CD4-positive, alpha-beta T cell (primary cell): ENCODE measurements around the gene KLLN. TPM values are rescaled to one million over a fixed set of nuclear protein-coding genes. Genes with fewer than 3 reads are reported as not detected.

Experiments used
- ATAC-seq: fragments of 200-7000 bp; cut with Tn5 transposase; one replicate; pipeline ENCODE4 v1.10.0; 2022; ENCODE audit warnings: mild to moderate bottlenecking; ENCODE audit not compliant: poor library complexity
- CTCF ChIA-PET: fragments of 350-600 bp; sonication (Branson Sonifier 250); formaldehyde crosslinking; loops from one replicate; lab custom pipeline; 2021; ENCODE audit warnings: antibody characterized with exemption, inconsistent platforms; lab: Charles Lee
- POLR2A ChIA-PET: fragments of 350-600 bp; sonication (Branson Sonifier 250); formaldehyde crosslinking; loops from one replicate; lab custom pipeline; 2021; ENCODE audit warnings: antibody characterized with exemption, inconsistent platforms; lab: Charles Lee
- DNase-seq, 14 experiments: peaks; one replicate each; pipeline ENCODE4 v3.0.0-alpha.2; 2013 to 2020; ENCODE audit warnings: mixed read lengths in 2 of 14
- H3K27ac ChIP-seq, 2 donors: one replicate each; pipeline versions ENCODE4 v1.5.1 to v1.7.0; 2013; ENCODE audit warnings: low read length in 2 of 2, low read depth in 1 of 2, mild to moderate bottlenecking in 1 of 2
- H3K27me3 ChIP-seq, 2 experiments: 1 replicate in 1 of 2; 2 replicates in 1 of 2; pipeline versions ENCODE4 v1.6.1 to v1.7.0; 2013; ENCODE audit warnings: low read length in 2 of 2, control low read depth in 1 of 2, mild to moderate bottlenecking in 1 of 2, moderate library complexity in 1 of 2; ENCODE audit not compliant: insufficient read depth in 2 of 2, control insufficient read depth in 1 of 2
- H3K36me3 ChIP-seq: one replicate; pipeline ENCODE4 v1.6.1; 2013; ENCODE audit warnings: low read length, control low read depth; ENCODE audit not compliant: insufficient read depth
- H3K4me1 ChIP-seq: one replicate; pipeline ENCODE4 v1.6.1; 2013; ENCODE audit warnings: low read length, control low read depth; ENCODE audit not compliant: insufficient read depth
- H3K4me3 ChIP-seq: one replicate; pipeline ENCODE4 v1.5.1; 2013; ENCODE audit warnings: mild to moderate bottlenecking, low read length, moderate library complexity
- H3K9me3 ChIP-seq, 2 experiments: 1 replicate in 1 of 2; 2 replicates in 1 of 2; pipeline versions ENCODE4 v1.6.1 to v1.7.0; 2013; ENCODE audit warnings: low read length in 2 of 2, mild to moderate bottlenecking in 2 of 2, control low read depth in 1 of 2, moderate library complexity in 1 of 2; ENCODE audit not compliant: control insufficient read depth in 1 of 2, insufficient read depth in 1 of 2
- H3K27ac Mint-ChIP-seq: one replicate; pipeline ENCODE4 v1.8.0; 2020; ENCODE audit warnings: mixed read lengths
- H3K27me3 Mint-ChIP-seq: one replicate; pipeline ENCODE4 v1.8.0; 2021; ENCODE audit warnings: mixed read lengths
- H3K36me3 Mint-ChIP-seq: one replicate; pipeline ENCODE4 v1.8.0; 2021; ENCODE audit warnings: low read depth, mixed read lengths
- H3K4me1 Mint-ChIP-seq: one replicate; pipeline ENCODE4 v1.8.0; 2021; ENCODE audit warnings: low read depth, mixed read lengths
- H3K4me3 Mint-ChIP-seq: one replicate; pipeline ENCODE4 v1.8.0; 2020; ENCODE audit warnings: mild to moderate bottlenecking, mixed read lengths
- H3K9me3 Mint-ChIP-seq: one replicate; pipeline ENCODE4 v1.8.0; 2020; ENCODE audit warnings: mixed read lengths
- intact Hi-C, 2 experiments: fragments of 100-400 bp; cut with DNase I in 1 of 2; cut with micrococcal nuclease in 1 of 2; formaldehyde crosslinking; loops; one replicate each; pipeline versions ENCODE4 v1.15.1 to v1.9.0; 2023 to 2025; cut with DNase I, micrococcal nuclease
- total RNA-seq, 174 experiments: library from RNA in 2 of 174; stranded (reverse) in 2 of 174; gene quantifications; one replicate each; pipeline ENCODE4 v1.2.3 and lab custom pipeline; 2021 to 2026
- TF ChIP-seq, protein P1 (sequence below): fragments of 200-600 bp; IDR thresholded peaks from one replicate; pipeline ENCODE4 v1.8.0; 2022; ENCODE audit warnings: antibody characterized with exemption, mild to moderate bottlenecking

The KLLN gene
- total RNA-seq, 2 experiments from 2014 or later, result 0.33 to 0.36 TPM

DNA sequence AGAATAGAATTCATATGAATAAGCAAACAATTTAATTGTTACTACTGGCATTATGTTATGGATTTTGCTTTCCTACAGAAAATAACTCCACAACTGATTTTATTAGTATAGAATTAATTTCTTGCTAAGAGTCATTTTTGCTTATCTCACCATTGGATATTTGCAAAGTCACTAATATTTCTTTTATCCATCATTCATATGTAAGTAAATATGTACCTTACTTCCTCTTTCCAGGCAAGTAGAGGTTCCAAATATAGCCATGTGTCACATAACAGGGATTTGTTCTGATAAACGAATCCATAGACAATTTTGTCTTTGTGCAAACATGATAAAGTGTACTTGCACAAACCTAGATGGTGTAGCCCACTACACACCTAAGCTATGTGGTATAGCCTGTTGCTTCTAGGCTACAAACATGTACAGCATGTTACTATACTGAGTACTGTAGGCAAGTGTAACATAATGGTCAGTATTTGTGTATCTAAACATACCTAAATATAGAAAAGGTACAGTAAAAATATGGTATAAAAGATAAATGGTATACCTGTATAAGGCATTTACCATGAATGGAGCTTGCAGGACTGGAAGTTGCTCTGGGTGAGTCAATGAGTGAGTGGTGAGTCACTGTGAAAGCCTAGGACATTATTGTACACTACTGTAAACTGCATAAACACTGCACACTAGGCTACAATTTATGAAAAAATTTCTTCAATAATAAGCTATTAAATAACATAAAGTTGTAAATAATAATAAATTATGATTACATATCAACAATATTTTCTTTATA, 18.3 kb downstream of the KLLN start:
- intact Hi-C loops, result no loop called here
- no peaks in the 10 kb centered on the region for H3K36me3 Mint-ChIP-seq
- POLR2A ChIA-PET, result interaction anchor here (0.8 to 1.5 kb wide), 3 partner anchors 16 to 544 kb away, joined by 3 to 4 read pairs (median 3); no protein-coding TSS in a partner anchor
- DNase-seq (no peak), ATAC-seq (no peak)
- Histone ChIP-seq H3K4me3 (no peak overlapping the region), H3K4me1 (no peaks in the 10 kb centered on the region), H3K27me3 (no peaks in the 10 kb centered on the region), H3K27ac (no peak overlapping the region), H3K9me3 (no peaks in the 10 kb centered on the region), H3K36me3 (no peaks in the 10 kb centered on the region)
- TF ChIP-seq, protein P1, sequence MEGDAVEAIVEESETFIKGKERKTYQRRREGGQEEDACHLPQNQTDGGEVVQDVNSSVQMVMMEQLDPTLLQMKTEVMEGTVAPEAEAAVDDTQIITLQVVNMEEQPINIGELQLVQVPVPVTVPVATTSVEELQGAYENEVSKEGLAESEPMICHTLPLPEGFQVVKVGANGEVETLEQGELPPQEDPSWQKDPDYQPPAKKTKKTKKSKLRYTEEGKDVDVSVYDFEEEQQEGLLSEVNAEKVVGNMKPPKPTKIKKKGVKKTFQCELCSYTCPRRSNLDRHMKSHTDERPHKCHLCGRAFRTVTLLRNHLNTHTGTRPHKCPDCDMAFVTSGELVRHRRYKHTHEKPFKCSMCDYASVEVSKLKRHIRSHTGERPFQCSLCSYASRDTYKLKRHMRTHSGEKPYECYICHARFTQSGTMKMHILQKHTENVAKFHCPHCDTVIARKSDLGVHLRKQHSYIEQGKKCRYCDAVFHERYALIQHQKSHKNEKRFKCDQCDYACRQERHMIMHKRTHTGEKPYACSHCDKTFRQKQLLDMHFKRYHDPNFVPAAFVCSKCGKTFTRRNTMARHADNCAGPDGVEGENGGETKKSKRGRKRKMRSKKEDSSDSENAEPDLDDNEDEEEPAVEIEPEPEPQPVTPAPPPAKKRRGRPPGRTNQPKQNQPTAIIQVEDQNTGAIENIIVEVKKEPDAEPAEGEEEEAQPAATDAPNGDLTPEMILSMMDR, result no peak
- H3K9me3 Mint-ChIP-seq, result no peaks in the 10 kb centered on the region
- no peak overlapping the region for H3K27ac Mint-ChIP-seq
- CTCF ChIA-PET, result no interaction called here
- no peak overlapping the region for H3K4me3 Mint-ChIP-seq
- H3K4me1 Mint-ChIP-seq, result no peaks in the 10 kb centered on the region
- no peaks in the 10 kb centered on the region for H3K27me3 Mint-ChIP-seq

DNA sequence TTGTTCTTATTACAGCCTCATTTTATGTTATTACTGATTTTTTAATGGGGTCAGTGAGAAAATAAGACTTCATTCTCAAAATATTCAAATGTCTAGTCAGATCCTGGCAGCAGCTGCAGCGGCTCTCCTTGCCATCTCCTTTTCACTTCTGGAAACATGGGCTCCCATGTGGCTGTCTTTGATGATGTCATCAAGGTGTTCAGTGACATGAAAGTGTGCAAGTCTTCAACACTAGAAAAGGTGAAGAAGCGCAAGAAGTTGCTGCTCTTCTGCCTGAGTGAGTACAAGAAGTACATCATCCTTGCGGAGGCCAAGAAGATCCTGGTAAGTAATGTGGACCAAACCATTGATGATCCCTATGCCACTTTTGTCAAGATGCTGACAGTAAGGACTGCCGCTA, 19.6 kb downstream of the KLLN start:
- Mint-ChIP-seq H3K4me1 (no peaks in the 10 kb centered on the region), H3K9me3 (no peaks in the 10 kb centered on the region), H3K27me3 (no peaks in the 10 kb centered on the region), H3K27ac (no peak overlapping the region), H3K4me3 (no peak overlapping the region), H3K36me3 (no peaks in the 10 kb centered on the region)
- CTCF ChIA-PET, result no interaction called here
- no peaks in the 10 kb centered on the region for H3K4me1 ChIP-seq
- DNase-seq (no peak), ATAC-seq (no peak)
- no peaks in the 10 kb centered on the region for H3K9me3 ChIP-seq
- intact Hi-C loops, result no loop called here
- POLR2A ChIA-PET, result no interaction called here
- H3K27ac ChIP-seq, result no peak overlapping the region
- TF ChIP-seq, protein P1, result no peak
- no peaks in the 10 kb centered on the region for H3K36me3 ChIP-seq
- H3K27me3 ChIP-seq, result no peaks in the 10 kb centered on the region
- H3K4me3 ChIP-seq, result no peak overlapping the region

DNA sequence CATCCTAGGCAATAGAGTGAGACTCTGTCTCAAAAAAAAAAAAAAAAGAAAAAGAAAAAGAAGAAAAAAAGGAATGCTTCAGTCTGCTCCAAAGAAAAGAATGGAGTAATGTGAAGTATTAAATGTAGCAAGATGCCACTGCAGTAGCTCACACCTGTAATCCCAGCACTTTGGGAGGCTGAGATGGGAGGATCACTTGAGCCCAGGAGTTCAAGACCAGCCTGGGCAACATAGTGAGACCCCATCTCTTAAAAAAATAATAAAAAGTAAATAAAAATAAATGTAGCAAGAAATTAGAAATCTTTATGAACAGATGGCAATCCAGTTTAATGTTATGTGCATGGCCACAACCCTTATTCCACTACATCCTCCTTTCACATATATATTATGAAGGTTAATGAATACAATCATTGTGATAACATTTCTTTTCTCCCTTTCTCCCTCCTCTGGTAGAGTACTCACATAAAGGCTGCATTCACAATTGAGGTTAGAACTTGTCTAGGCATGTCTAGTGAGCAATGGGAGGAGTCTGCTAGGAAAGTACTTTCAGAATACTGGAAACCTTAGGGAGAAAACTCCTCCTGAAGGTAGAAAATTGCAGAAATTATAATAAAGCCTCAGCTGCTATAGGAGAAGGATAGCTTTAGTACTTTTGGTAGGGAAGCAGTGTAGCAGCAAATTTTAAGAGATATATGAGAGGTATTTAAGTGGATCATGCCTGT, 20.4 kb downstream of the KLLN start:
- TF ChIP-seq, protein P1, result no peak
- Histone ChIP-seq H3K9me3 (no peaks in the 10 kb centered on the region), H3K4me3 (no peak overlapping the region), H3K27me3 (no peaks in the 10 kb centered on the region), H3K36me3 (no peaks in the 10 kb centered on the region), H3K27ac (no peak overlapping the region), H3K4me1 (no peaks in the 10 kb centered on the region)
- DNase-seq, result no peak
- CTCF ChIA-PET, result no interaction called here
- H3K27ac Mint-ChIP-seq, result no peak overlapping the region
- H3K4me1 Mint-ChIP-seq, result no peaks in the 10 kb centered on the region
- no peaks in the 10 kb centered on the region for H3K36me3 Mint-ChIP-seq
- ATAC-seq, result no peak
- intact Hi-C loops, result no loop called here
- no peaks in the 10 kb centered on the region for H3K27me3 Mint-ChIP-seq
- H3K4me3 Mint-ChIP-seq, result no peak overlapping the region
- H3K9me3 Mint-ChIP-seq, result no peaks in the 10 kb centered on the region
- POLR2A ChIA-PET, result no interaction called here
